Activated CD4-positive, alpha-beta memory T cell treated with anti-CD3 and anti-CD28 coated beads for 36 hours (primary cell): ENCODE measurements around the gene PRPF39. TPM values are rescaled to one million over a fixed set of nuclear protein-coding genes. Genes with fewer than 3 reads are reported as not detected.
"Not testable (repeated sequence)": the region's sequence is repeated elsewhere in the genome, so short reads cannot be mapped to it uniquely, and the experiment has no call there.

Source experiments
- CTCF ChIA-PET: fragments of 350-600 bp; sonication (Branson Sonifier 250); formaldehyde crosslinking; loops from one replicate; lab custom pipeline; 2021; ENCODE audit warnings: antibody characterized with exemption, inconsistent platforms; lab: Charles Lee
- POLR2A ChIA-PET: fragments of 350-600 bp; sonication (Branson Sonifier 250); formaldehyde crosslinking; loops from one replicate; lab custom pipeline; 2021; ENCODE audit warnings: antibody characterized with exemption; lab: Charles Lee
- DNase-seq: peaks from one replicate; pipeline ENCODE4 v3.0.0-alpha.2; 2020
- H3K27ac Mint-ChIP-seq: one replicate; pipeline ENCODE4 v1.8.0; 2021; ENCODE audit warnings: mixed read lengths
- H3K27me3 Mint-ChIP-seq: one replicate; pipeline ENCODE4 v1.8.0; 2021; ENCODE audit warnings: mixed read lengths
- H3K36me3 Mint-ChIP-seq: one replicate; pipeline ENCODE4 v1.8.0; 2021; ENCODE audit warnings: mixed read lengths
- H3K4me1 Mint-ChIP-seq: one replicate; pipeline ENCODE4 v1.8.0; 2021; ENCODE audit warnings: low read depth, mixed read lengths
- H3K4me3 Mint-ChIP-seq: one replicate; pipeline ENCODE4 v1.8.0; 2021; ENCODE audit warnings: mild to moderate bottlenecking, mixed read lengths
- H3K9me3 Mint-ChIP-seq: one replicate; pipeline ENCODE4 v1.8.0; 2021; ENCODE audit warnings: mixed read lengths
- intact Hi-C: fragments of 100-400 bp; cut with micrococcal nuclease; formaldehyde crosslinking; loops from one replicate; pipeline ENCODE4 v1.15.1; 2023
- total RNA-seq, 2 experiments: library from RNA; stranded (reverse); gene quantifications; one replicate each; pipeline ENCODE4 v1.2.3, GENCODE V29; 2021

The PRPF39 gene
- total RNA-seq, 2 experiments from 2014 or later, result 38.9 to 40.9 TPM

DNA sequence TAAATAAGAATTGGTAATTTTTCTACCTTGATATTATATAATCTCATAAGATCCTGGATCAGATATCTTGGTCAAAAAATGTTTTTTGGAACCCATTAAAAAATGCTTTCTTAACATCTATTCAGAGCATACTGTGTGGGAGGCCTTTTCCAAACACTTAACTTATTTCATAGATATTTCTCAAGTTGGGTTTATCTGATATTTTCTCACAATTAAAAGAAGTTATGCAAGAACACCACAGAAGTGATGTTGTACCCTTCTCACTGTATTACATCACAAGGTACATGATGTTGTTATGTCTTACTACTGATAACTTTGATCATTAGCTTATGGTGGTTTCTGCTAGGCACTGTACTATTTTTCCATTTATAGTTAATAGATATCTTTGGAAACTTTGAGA lies 23.4 kb upstream of the PRPF39 start:
- Mint-ChIP-seq H3K36me3 (peaks cover 19% of the 10 kb centered on the region), H3K27me3 (no peaks in the 10 kb centered on the region), H3K4me3 (no peak overlapping the region), H3K9me3 (peaks cover 9% of the 10 kb centered on the region), H3K4me1 (no peaks in the 10 kb centered on the region), H3K27ac (no peak overlapping the region)
- DNase-seq, result no peak
- intact Hi-C loops, result no loop called here
- CTCF ChIA-PET, result no interaction called here
- POLR2A ChIA-PET, result no interaction called here

DNA sequence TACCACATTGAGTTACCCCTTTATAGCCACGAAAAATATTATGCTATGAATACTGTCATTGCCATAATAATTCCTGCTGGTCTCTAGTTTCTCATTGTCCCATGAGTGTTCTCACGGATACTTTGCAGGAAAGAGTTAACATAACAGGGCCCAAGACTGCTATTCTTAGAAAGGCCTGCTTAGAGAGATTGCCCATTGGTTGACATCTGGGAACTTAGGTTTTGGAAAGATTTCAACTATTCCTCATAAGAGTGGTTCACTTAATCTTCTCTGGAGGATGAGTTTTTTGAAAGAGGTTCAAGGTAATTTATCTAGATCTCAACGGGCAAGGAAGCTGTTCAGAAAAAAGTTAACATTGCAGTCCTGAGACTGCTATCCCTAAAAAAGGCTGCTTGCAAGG lies 18.4 kb upstream of the PRPF39 start:
- Mint-ChIP-seq H3K4me1 (no peaks in the 10 kb centered on the region), H3K36me3 (peaks cover 1% of the 10 kb centered on the region), H3K27ac (no peak overlapping the region), H3K27me3 (no peaks in the 10 kb centered on the region), H3K9me3 (no peaks in the 10 kb centered on the region), H3K4me3 (no peak overlapping the region)
- ChIA-PET POLR2A (no interaction called here), CTCF (no interaction called here)
- intact Hi-C loops, result no loop called here
- no peak for DNase-seq

DNA sequence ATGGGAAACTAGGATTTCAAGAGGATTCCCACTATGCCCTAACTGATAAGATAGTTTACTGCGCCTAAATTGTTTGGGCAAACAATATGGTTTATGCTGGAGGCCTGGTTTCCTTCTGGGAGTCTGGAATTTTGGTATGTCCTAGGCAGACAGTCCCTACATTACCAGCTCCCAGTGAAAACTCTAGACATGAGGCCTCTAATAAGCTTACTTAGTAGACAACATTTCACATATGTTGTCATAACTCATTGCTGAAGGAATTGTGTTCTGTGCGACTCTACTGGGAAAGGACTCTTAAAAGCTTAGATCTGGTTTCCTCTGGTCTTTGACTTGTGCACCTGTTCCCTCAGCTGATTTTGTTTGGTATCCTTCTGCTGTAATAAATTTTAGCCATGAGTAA lies 18.0 kb upstream of the PRPF39 start:
- ChIA-PET CTCF (no interaction called here), POLR2A (no interaction called here)
- Mint-ChIP-seq H3K4me3 (no peak overlapping the region), H3K4me1 (no peaks in the 10 kb centered on the region), H3K36me3 (peaks cover 1% of the 10 kb centered on the region), H3K27ac (no peak overlapping the region), H3K9me3 (no peaks in the 10 kb centered on the region), H3K27me3 (no peaks in the 10 kb centered on the region)
- intact Hi-C loops, result no loop called here
- DNase-seq, result no peak

DNA sequence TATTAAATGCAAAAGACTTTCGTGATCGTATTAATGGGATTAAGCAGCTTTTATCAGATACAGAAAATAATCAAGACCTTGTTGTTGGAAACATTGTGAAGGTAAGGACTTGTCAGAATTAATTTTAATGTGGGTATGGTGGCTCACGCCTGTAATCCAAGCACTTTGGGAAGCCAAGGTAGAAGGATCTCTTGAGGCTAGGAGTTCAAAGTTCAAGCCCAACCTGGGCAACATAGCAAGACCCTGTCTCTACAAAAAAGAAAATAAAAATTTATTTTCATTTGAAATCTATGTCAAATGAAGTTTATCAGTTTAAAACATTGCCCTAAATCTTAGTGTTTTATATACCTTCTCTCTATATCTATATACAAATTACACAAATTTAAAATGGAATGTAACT lies 17.2 kb upstream of the PRPF39 start:
- Mint-ChIP-seq H3K36me3 (peaks cover 1% of the 10 kb centered on the region), H3K4me1 (no peaks in the 10 kb centered on the region), H3K27ac (no peak overlapping the region), H3K9me3 (no peaks in the 10 kb centered on the region), H3K4me3 (no peak overlapping the region), H3K27me3 (no peaks in the 10 kb centered on the region)
- ChIA-PET CTCF (no interaction called here), POLR2A (no interaction called here)
- no peak for DNase-seq
- intact Hi-C loops, result no loop called here

DNA sequence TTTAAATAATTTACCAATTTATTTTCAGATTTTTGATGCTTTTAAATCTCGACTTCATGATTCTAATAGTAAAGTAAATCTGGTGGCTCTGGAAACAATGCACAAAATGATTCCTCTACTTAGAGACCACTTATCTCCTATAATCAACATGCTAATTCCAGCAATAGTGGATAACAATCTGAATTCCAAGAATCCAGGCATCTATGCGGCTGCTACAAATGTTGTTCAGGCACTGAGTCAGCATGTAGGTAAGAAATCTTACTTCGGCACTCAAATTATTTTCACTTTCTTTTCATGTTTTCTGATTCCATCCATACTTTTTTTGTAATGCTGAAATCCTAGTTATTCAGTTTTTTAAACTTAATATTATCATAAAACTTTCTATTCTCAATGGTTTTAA lies 15.5 kb upstream of the PRPF39 start:
- DNase-seq, result no peak
- H3K9me3 Mint-ChIP-seq, result no peaks in the 10 kb centered on the region
- H3K27ac Mint-ChIP-seq, result no peak overlapping the region
- no peak overlapping the region for H3K4me3 Mint-ChIP-seq
- CTCF ChIA-PET, result no interaction called here
- H3K4me1 Mint-ChIP-seq, result no peaks in the 10 kb centered on the region
- intact Hi-C loops, result no loop called here
- no peaks in the 10 kb centered on the region for H3K27me3 Mint-ChIP-seq
- POLR2A ChIA-PET, result no interaction called here
- peaks cover 1% of the 10 kb centered on the region for H3K36me3 Mint-ChIP-seq

DNA sequence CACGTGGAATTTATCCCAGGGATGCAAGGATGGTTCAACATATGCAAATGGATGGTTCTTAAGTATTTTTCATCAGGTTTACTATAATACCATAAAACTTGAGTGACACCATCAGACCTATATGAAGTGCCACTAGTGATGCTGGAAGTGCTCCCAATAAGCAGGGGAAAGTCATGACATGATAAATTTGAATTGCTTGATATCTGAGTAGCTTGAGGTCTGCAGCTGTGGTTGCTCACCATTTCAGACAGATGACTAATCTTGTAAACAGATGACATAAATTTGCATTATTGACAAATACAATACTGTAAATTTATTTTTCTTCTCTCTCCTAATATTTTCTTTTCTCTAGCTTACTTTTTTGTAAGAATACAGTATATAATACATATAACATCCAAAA lies 13.7 kb upstream of the PRPF39 start:
- Mint-ChIP-seq H3K27me3 (no peaks in the 10 kb centered on the region), H3K4me1 (no peaks in the 10 kb centered on the region), H3K36me3 (peaks cover 1% of the 10 kb centered on the region), H3K27ac (no peak overlapping the region), H3K4me3 (no peak overlapping the region), H3K9me3 (no peaks in the 10 kb centered on the region)
- CTCF ChIA-PET, result no interaction called here
- no peak for DNase-seq
- POLR2A ChIA-PET, result no interaction called here
- intact Hi-C loops, result no loop called here

DNA sequence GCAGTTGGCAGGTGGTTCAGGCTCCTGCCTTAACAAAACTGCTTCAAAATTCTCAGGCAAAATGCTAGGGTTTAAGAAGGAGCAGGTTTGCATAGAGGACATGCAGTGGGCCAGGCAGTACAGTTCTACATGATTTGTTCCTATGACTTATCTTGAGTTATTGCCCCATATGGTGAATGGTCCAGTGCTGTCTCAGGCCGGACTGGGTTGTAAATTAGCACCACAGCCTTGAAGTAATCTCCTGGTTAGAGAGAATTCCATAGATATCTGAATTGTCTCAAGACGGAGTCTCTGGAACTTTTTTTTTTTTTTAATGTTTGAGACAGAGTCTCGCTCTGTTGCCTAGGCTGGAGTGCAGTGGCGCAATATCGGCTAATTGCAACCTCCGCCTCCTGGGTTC lies 11.8 kb upstream of the PRPF39 start:
- Mint-ChIP-seq H3K4me3 (no peak overlapping the region), H3K9me3 (no peaks in the 10 kb centered on the region), H3K36me3 (peaks cover 1% of the 10 kb centered on the region), H3K27me3 (no peaks in the 10 kb centered on the region), H3K27ac (no peak overlapping the region), H3K4me1 (no peaks in the 10 kb centered on the region)
- no peak for DNase-seq
- CTCF ChIA-PET, result no interaction called here
- POLR2A ChIA-PET, result no interaction called here
- intact Hi-C loops, result no loop called here

DNA sequence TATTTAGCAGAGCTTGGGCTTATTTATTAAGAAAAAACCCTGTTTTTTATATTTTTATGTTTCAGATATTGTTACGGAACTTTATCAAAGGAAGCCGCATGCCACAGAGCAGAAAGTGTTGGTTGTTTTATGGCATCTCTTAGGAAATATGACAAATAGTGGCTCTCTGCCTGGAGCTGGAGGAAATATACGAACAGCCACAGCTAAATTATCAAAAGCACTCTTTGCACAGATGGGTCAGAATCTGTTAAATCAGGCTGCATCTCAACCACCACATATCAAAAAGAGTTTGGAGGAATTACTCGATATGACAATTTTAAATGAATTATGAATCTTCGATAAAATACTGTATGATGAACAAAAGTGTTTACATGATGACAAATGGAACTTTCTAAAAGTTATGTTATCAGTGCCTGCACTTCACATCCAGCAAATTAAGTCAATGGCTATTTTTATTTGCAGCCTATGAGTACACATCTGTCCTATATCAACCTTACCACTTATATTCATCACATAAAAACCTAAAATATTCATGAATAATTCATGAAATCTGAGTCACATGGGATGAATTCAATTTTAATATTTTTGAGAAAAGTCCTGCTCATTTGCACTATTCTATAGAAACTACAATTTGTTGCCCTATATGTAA lies 10.6 kb upstream of the PRPF39 start:
- DNase-seq, result no peak
- Mint-ChIP-seq H3K36me3 (peaks cover 1% of the 10 kb centered on the region), H3K4me3 (no peak overlapping the region), H3K4me1 (no peaks in the 10 kb centered on the region), H3K27me3 (no peaks in the 10 kb centered on the region), H3K27ac (no peak overlapping the region), H3K9me3 (no peaks in the 10 kb centered on the region)
- ChIA-PET POLR2A (no interaction called here), CTCF (no interaction called here)
- intact Hi-C loops, result no loop called here

DNA sequence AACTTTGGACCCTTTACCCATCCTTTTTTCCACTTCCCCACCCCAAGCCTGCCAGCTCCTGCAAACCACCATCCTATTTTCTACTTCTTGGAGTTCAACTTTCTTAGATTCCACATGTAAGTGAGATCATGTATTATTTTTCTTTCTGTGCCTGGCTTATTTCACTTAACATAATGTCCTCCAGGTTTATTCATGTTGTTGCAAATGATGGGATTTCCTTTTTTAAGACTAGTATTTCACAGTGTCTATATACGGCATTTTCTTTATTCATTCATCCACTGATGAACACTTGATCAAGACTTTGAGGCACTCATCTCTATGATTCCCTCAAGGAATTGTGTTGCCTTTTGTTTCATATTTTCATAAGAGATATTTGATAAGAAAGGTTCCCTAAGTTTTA lies 5.6 kb upstream of the PRPF39 start:
- Mint-ChIP-seq H3K9me3 (no peaks in the 10 kb centered on the region), H3K4me3 (no peak overlapping the region), H3K27ac (no peak overlapping the region), H3K4me1 (peaks cover 2% of the 10 kb centered on the region), H3K27me3 (no peaks in the 10 kb centered on the region), H3K36me3 (no peaks in the 10 kb centered on the region)
- DNase-seq, result no peak
- intact Hi-C loops, result no loop called here
- CTCF ChIA-PET, result no interaction called here
- POLR2A ChIA-PET, result no interaction called here

DNA sequence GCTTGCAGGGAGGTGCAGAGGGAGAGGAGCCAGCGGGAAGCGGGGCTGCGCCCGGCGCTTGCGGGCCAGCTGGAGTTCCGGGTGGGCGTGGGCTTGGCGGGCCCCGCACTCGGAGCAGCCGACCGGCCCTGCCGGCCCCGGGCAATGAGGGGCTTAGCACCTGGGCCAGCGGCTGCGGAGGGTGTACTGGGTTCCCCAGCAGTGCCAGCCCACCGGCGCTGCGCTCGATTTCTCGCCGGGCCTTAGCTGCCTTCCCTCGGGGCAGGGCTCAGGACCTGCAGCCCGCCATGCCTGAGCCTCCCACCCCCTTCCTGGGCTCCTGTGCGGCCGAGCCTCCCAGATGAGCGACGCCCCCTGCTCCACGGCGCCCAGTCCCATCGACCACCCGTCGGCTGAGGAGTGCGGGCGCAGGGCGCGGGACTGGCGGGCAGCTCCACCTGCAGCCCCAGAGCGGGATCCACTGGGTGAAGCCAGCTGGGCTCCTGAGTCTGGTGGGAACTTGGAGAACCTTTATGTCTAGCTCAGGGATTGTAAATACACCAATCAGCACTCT lies 3.4 kb upstream of the PRPF39 start:
- H3K27ac Mint-ChIP-seq, intact Hi-C loops, H3K4me1 Mint-ChIP-seq, H3K4me3 Mint-ChIP-seq, DNase-seq, H3K36me3 Mint-ChIP-seq, H3K9me3 Mint-ChIP-seq, POLR2A ChIA-PET, CTCF ChIA-PET, H3K27me3 Mint-ChIP-seq: not testable (repeated sequence)

DNA sequence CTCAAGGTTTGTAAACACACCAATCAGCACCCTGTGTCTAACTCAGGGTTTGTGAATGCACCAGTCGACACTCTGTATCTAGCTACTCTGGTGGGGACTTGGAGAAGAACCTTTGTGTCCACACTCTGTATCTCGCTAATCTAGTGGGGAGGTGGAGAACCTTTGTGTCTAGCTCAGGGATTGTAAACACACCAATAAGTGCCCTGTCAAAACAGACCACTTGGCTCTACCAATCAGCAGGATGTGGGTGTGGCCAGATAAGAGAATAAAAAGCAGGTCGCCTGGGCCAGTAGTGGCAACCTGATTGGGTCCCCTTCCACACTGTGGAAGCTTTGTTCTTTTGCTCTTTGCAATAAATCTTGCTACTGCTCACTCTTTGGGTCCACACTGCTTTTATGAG lies 2.8 kb upstream of the PRPF39 start:
- H3K9me3 Mint-ChIP-seq, H3K36me3 Mint-ChIP-seq, H3K27ac Mint-ChIP-seq, H3K4me3 Mint-ChIP-seq, POLR2A ChIA-PET, DNase-seq, CTCF ChIA-PET, intact Hi-C loops, H3K27me3 Mint-ChIP-seq: not testable (repeated sequence)
- peaks cover 14% of the 10 kb centered on the region for H3K4me1 Mint-ChIP-seq

DNA sequence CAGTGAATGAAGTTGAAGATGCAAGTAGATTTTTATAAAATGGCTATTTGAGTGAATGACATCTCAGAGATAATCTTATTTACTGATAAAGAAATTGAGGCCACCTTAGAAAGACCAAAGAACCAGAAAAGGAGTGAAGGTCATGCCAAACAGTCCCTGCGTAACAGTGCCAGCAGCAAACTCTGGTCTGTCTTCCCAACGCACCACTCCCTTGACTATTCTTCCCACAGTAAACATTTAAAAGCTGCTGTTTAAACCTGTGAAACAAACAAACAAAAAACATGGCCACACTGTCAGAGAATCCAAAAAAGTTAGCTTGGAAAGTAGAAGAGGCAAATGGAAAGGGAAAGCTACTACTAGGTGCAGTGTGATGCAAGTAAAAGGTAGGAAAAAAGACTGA lies 1.5 kb upstream of the PRPF39 start:
- CTCF ChIA-PET, result no interaction called here
- Mint-ChIP-seq H3K27ac (no peak overlapping the region), H3K4me3 (no peak overlapping the region)

DNA sequence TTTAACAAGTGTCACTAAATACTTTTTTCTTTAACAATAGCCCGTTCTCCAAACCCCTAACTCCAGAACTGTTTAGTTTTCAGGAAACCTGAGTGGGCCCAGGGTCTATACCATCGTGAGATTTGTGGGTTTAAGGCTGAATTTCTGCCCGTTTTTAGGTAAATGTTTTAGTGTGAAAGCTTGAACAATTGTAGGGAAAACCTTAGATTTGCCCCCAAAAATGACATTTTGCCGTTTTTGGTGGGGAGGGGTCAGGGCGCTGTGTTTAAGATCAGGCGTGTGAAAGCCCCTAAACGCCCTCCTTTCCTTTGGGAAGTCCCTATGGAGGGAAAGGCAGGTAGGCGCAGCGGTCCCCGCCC lies 320 bp upstream of the PRPF39 start:
- peak overlapping the region; percentile 77 for H3K27ac Mint-ChIP-seq
- no peaks in the 10 kb centered on the region for H3K9me3 Mint-ChIP-seq
- H3K27me3 Mint-ChIP-seq, result no peaks in the 10 kb centered on the region
- H3K4me3 Mint-ChIP-seq, result peak overlapping the region; percentile 95
- ChIA-PET POLR2A (interaction anchor here (1.2 to 1.9 kb wide), 3 partner anchors 11 to 122 kb away, joined by 4 to 16 read pairs (median 5); partner anchors contain the start of genes FKBP3, KLHL28 and TOGARAM1), CTCF (no interaction called here)
- intact Hi-C loops, result loop anchor here (1.0 kb wide), 1 partner anchor 186 kb away; a partner anchor contains a TSS
- H3K36me3 Mint-ChIP-seq, result peaks cover 6% of the 10 kb centered on the region
- DNase-seq, result no peak
- H3K4me1 Mint-ChIP-seq, result peaks cover 36% of the 10 kb centered on the region

More for the DNA sequence above, 1.5 kb upstream of the PRPF39 start:
- peaks cover 6% of the 10 kb centered on the region for H3K36me3 Mint-ChIP-seq
- H3K4me1 Mint-ChIP-seq, result peaks cover 27% of the 10 kb centered on the region
- no peak for DNase-seq
- no peaks in the 10 kb centered on the region for H3K9me3 Mint-ChIP-seq
- POLR2A ChIA-PET, result no interaction called here
- intact Hi-C loops, result no loop called here
- H3K27me3 Mint-ChIP-seq, result no peaks in the 10 kb centered on the region
